Measurements from ENCODE around the gene PLAAT3.
"Not testable (repeated sequence)": the region's sequence is repeated elsewhere in the genome, so short reads cannot be mapped to it uniquely, and the experiment has no call there.

PLAAT3 gene

GRCh38 chr11:63564784-63565350 lies 49.4 kb downstream of the PLAAT3 start:
- DNase-seq: no peak

- DNase-seq: no peak
Measured at GRCh38 chr11:63564056-63564774, 50.0 kb downstream of the PLAAT3 start.

DNA sequence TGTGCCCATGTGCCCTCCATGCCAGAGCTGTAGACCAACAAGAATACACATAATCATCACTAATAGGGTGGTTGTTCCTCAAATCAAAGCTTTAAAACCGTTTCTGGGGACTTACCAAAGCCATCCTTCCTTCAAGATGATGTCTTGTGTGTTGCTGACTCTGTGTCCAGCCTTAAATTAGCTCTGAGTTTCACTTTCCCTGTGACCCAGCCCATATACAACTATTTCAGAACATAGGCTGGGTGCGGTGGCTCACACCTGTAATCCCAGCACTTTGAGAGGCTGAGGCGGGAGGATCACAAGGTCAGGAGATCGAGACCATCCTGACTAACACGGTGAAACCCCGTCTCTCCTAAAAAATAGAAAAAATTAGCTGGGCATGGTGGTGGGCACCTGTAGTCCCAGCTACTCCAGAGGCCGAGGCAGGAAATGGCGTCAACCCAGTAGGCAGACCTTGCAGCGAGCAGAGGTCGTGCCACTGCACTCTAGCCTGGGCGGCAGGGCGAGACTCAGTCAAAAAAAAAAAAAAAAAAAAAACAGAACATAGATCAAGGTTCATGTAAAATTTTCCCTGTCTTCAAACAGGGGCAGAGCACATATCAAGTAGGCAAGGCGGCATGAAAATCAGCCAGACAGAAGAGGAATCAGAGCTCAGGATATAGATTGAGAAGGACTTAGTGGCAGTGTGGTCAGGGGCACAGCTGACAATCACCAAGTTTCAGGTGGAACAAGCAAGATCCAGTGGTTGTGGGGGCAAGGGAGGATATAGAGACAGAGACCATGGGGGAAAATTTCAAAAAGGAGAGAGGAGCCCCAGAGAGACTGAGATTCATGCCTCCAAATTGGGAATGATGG lies 50.8 kb downstream of the PLAAT3 start, which contains the start of gene PLAAT2:
Gene PLAAT2 (minus strand): TSS at position 179 of the 855 bp plus-strand sequence. CDS start 55 bp downstream, at position 124.
- DNase-seq: no peak

- DNase-seq: no peak
Measured at GRCh38 chr11:63560506-63561180, 53.6 kb downstream of the PLAAT3 start.

- no peak for DNase-seq
Measured at GRCh38 chr11:63558459-63559157, 55.6 kb downstream of the PLAAT3 start.

- no peak for DNase-seq
Measured at GRCh38 chr11:63557570-63557969, 56.7 kb downstream of the PLAAT3 start.

DNA sequence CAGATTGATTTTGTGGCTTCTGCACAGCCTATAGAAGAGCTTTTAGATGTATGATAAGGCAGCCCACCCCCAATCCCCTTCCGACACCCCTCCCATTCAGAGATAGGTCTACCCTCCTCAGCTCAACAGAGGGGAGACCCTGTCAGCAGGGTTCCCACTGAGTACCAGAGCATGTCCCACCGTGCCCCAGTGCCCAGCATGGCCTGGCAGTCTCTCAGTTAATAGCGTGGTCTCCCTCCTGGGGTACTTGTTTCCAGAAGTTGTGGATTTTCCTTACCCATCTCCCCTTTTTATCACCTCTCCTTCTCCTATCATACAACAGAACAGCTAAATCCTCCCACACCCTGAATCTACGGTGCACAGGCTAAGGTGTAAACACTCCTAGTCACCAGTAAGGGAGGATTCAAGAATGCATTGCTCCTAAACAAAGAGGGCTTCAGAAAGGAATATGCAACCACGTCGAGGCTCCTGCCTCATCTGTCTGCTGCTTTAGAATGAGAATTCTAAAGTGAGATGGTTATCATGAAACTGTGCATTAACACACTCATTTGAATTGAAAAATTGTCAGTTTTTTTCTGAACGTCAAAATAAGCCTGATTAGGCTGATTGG lies 57.7 kb downstream of the PLAAT3 start:
- DNase-seq: no peak

DNA sequence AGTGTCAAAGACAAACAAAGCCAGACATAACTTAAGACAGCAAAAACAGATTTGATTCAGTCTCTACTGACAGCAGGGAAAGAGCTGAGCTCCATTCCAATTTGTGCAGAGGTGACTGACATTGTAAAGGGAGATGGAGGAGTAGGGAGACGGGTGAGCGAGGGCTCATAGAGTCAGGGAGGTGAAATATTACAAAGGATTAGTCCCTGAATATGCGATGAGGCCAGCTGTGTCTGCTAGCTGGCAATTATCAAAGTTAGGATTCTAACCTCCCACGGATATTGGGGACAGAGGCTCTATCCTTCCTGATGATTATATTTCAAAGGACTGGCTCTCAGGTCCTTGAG lies 59.4 kb downstream of the PLAAT3 start:
- no peak for DNase-seq

DNA sequence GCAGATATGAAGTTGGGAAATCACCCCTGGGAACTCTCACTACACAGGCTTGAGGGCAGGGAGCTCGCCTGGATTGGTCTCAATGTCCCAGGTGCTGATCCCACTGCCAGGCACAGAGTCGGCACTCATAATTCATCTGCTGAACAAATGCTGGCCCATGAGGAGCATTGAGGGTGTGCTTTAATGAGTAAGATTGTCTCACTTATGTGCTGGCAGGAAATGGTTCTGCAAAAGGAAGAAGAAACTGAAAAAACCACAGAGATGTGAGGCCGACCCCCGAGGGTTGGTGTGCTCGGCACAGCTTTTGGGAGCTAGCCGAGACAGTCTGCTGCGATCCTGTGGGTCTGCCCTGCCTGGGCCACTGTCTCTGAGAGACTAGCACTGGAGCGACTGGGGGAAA lies 60.5 kb downstream of the PLAAT3 start:
- peak; percentile 64 for DNase-seq

DNA sequence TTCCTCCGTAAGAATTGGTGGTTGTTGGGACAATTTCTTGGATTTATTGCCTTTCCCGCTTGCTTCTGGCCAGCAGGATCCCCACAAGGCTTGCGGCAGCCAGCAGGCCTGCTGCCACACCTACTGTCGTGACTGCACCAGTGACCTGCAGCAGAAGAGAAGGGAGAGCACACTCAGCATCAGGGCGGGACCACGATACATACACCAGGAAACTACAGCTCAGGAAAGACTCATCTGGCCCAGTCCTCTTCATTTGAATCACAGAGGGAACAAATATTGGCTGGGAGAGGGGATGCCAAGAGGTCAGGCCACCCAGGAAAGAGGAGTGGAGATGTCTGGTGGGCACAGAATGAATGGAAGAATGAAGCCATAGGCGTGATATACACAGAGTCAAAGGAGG lies 61.3 kb downstream of the PLAAT3 start:
- DNase-seq: no peak

DNA sequence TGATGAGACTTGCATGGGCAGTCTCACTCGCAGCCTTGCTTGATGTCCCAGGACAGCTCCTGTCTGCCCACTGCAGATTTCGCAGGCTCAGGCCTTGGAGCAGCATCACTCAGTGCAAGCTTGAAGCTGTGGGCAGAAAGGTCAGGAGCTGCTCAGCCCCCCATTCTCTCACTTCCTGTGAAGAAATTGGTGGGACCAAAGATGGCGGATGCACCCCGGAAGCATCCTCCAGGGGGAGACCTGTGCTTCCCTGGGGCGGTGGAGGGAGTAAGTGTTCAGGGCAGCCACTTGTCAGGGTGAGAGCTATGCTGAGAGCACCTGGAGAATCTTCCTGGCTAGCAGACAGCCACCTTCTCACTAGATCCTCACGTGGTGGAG lies 62.4 kb downstream of the PLAAT3 start:
- DNase-seq: no peak

DNA sequence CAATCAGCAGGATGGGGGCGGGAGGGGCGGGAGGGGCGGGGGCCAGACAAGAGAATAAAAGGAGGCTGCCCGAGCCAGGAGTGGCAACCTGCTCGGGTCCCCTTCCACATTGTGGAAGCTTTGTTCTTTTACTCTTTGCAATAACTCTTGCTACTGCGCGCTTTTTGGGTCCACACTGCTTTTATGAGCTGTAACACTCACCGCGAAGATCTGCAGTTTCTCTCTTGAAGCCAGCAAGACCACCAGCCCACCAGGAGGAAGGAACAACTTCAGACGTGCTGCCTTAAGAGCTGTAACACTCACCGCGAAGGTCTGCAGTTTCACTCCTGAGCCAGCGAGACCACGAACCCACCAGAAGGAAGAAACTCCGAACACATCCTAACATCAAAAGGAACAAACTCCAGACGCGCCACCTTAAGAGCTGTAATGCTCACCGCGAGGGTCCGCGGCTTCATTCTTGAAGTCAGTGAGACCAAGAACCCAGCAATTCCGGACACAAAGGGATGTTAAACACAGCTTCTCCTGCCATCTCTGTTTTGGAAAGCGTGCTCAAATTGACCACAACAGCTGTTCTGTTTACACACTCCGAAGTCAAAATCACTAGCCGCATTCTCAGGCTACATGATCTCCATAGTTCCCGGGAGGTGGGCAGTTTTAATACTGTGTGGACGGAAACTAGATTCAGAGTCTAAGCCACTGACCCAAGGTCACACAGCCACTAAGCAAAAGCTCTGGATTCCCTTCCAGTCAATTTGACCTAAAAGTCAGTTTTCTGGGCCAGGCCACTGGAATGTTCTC lies 62.9 kb downstream of the PLAAT3 start:
- no peak for DNase-seq

DNA sequence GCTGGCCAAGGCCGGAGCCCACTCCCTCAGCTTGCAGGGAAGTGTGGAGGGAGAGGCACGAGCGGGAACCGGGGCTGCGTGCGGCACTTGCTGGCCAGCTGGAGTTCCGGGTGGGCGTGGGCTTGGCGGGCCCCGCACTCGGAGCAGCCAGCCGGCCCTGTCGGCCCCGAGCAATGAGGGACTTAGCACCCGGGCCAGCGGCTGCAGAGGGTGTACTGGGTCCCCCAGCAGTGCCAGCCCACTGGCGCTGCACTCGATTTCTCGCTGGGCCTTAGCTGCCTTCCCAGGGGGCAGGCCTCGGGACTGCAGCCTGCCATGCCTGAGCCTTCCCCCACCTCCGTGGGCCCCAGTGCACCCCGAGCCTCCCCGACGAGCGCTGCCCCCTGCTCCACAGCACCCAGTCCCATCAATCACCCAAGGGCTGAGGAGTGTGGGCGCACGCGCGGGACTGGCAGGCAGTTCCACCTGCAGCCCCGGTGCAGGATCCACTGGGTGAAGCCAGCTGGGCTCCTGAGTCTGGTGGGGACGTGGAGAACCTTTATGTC lies 64.0 kb downstream of the PLAAT3 start:
- DNase-seq: not testable (repeated sequence)

DNA sequence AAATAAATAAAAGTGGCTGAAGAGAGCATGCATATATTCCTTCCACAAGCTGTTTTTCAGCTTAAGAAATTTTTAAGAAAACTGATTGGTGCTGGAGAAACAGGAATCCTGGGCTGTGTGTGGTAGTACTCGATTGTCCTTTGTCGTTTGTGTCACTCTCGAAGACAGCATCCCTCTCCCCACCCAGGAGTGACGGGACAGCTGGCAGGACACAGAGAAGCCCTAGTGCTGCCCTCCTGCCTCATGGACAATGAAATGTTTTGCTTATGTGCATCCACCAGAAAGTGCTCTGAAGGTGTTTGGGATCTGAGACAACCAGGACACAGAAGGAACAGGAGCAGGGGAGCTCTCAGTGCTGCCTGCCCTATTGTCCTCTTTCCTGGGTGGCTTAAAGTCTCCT lies 64.8 kb downstream of the PLAAT3 start:
- no peak for DNase-seq

DNA sequence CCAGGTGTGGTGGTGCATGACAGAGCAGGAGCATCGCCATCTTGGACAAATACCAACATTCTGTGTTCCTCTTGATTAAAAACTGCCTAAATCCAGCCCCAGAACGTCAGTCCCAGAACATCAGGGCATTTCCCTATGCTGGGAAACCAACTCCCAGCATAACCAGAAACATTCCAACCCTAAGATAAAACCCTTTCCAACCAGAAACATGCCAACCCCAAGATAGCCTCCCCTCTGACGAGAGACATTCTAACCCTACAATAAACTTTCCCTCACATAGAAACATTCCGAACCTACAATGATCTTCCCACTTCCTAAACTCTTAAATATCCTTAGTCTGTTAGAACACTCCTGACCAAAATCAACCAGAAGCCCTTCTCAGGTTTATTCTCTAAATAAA lies 66.1 kb downstream of the PLAAT3 start:
- no peak for DNase-seq

DNA sequence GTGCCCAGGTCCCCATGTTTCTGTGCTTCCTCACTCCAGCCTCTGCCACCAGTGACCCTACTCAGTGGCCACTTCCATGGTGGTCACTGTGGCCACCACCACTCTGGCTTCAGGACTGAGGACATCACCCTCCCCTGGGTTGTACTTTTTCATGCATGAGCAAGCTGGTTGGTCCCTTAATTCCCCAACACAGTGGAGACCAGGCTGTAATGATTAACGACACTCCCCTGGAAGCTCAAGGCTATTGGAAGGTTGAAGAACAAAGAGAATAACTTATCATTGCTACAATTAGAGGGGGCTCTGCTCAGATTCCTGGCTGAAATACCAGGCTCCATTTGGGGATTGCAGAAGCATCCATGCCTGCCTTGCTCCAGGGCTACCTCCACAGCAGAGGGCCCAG lies 67.2 kb downstream of the PLAAT3 start:
- DNase-seq: no peak

DNA sequence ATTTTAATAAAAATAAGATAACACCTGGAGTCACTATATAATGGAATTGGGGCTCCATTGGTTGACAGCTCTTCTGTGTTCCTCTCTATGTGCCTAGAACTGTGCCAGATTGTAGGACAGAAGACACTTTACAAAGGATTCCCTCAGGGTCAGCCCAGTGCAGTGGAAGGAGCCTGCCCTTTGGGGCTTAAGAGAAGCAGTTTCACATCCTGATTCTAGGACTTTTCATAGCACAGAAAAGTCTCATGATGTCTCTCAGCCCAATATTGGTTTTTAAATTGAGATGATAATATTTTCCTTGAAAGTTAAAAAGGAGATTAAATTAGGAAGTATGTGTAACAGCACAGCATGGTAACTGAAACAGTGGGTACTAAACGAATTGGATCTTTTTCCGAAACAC lies 70.5 kb downstream of the PLAAT3 start:
- no peak for DNase-seq

DNA sequence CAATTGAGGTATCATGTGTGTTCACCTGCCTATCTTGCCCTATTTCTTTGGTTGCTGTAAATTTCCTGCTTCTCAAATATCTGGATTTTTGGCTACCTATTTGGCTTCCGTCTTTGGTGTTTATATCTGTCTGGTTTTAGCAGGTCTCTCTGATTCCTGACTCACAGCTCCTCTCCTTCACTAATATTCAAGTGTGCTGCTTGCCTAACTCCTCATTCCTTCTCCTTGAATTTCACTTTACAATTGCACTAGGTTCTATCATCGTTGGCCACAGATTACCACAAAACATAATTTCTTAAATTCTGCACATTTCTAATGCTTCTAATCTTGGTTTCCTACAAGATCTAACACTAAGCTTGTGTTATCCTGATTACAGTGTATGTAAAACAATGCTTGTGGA lies 71.7 kb downstream of the PLAAT3 start:
- DNase-seq: not testable (repeated sequence)

GRCh38 chr11:63537293-63538101 lies 76.7 kb downstream of the PLAAT3 start:
- DNase-seq: no peak

DNA sequence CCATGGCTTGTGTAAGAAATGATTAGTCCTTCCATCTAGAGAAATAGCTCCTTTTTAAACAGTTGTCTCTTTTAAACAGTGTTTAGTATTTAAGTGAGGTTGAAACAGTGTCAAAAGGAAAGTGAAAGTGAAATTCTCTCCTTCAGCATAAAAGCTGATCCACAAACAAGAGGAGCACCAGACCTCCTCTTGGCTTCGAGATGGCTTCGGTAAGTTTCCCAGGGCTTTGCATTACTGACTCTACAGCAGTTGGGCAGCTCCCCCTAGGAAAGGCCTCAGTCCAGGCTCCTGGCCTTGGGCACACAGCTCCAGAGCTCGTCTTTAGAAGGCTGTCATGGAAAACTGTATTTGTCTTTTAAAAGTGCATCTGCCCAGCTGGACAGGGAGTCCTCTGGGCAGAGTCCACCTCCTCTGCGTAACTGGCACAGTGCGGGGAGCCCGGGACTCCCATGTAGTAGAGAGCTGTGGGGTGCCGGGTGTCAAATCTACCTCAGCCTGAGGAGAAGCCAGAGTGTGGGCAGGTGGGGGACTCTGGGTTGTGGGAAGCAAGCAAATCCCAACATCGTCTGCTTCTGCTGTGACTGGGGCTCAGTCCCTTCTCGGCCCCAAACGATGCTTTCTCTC lies 77.5 kb downstream of the PLAAT3 start, which contains the start of gene PLAAT4:
Gene PLAAT4 (plus strand): TSS at position 140 of the 624 bp plus-strand sequence. CDS start 61 bp downstream, at position 201.
- DNase-seq: no peak

All from NK-92 treated with Interleukin-12 subunit alpha and Interleukin-12 subunit beta, amount 100 ng/mL, for 24 hours (cell line).